B cell (primary cell): Measurements from ENCODE around the gene LONP2. TPM values are rescaled to one million over a fixed set of nuclear protein-coding genes. Genes with fewer than 3 reads are reported as not detected.

ENCODE experiments used
- ATAC-seq: fragments of 200-7000 bp; cut with Tn5 transposase; one replicate; pipeline ENCODE4 v1.10.0; 2021; ENCODE audit warnings: low read depth, mild to moderate bottlenecking, moderate number of reproducible peaks, moderate library complexity
- CTCF ChIA-PET: fragments of 350-600 bp; sonication (Branson Sonifier 250); formaldehyde crosslinking; loops from one replicate; lab custom pipeline; 2021; ENCODE audit warnings: antibody characterized with exemption, inconsistent platforms; lab: Charles Lee
- POLR2A ChIA-PET: fragments of 350-600 bp; sonication (Branson Sonifier 250); formaldehyde crosslinking; loops from one replicate; lab custom pipeline; 2021; ENCODE audit warnings: antibody characterized with exemption; lab: Charles Lee
- DNase-seq: peaks from one replicate; pipeline ENCODE4 v3.0.0; 2013
- H2AFZ ChIP-seq: 2 replicates; pipeline ENCODE4 v1.6.1; 2012; ENCODE audit warnings: mild to moderate bottlenecking, low read depth, low read length; ENCODE audit not compliant: insufficient read depth, poor library complexity, severe bottlenecking
- H3K27ac ChIP-seq, 2 donors: 1 replicate in 1 of 2; 2 replicates in 1 of 2; pipeline ENCODE4 v1.5.1; 2012 to 2013; ENCODE audit warnings: low read length in 2 of 2, mild to moderate bottlenecking in 2 of 2, moderate library complexity in 1 of 2
- H3K27me3 ChIP-seq, 4 experiments: fragments of 200-600 bp in 1 of 4; sonication (generic) in 1 of 4; replicated peaks in 1 of 4; 1 replicate in 2 of 4; 2 replicates in 2 of 4; pipeline versions ENCODE4 v1.6.1 to v1.7.0; 2013 to 2016; ENCODE audit warnings: low read length in 3 of 4, mild to moderate bottlenecking in 2 of 4, mixed read lengths in 1 of 4, moderate library complexity in 1 of 4; ENCODE audit not compliant: insufficient read depth in 4 of 4, control insufficient read depth in 3 of 4; ENCODE audit errors: control extremely low read depth in 1 of 4
- H3K36me3 ChIP-seq, 2 experiments: replicated peaks in 1 of 2; 1 replicate in 1 of 2; 2 replicates in 1 of 2; pipeline versions ENCODE4 v1.6.1 to v1.7.1; 2013; ENCODE audit warnings: low read length in 1 of 2; ENCODE audit not compliant: insufficient read depth in 2 of 2, control insufficient read depth in 1 of 2; ENCODE audit errors: control extremely low read depth in 1 of 2, extremely low read depth in 1 of 2
- H3K4me1 ChIP-seq, 2 donors: fragments of 200-600 bp in 1 of 2; sonication (generic) in 1 of 2; 1 replicate in 1 of 2; 2 replicates in 1 of 2; pipeline versions ENCODE4 v1.5.1 to v1.6.1; 2013 to 2017; ENCODE audit warnings: low read length in 2 of 2; ENCODE audit not compliant: control insufficient read depth in 2 of 2, insufficient read depth in 2 of 2
- H3K4me2 ChIP-seq: replicated peaks from 2 replicates; pipeline ENCODE3; 2012; ENCODE audit warnings: mild to moderate bottlenecking, low read depth, low read length; ENCODE audit not compliant: poor library complexity, severe bottlenecking
- H3K4me3 ChIP-seq, 5 experiments: fragments of 200-600 bp in 1 of 5; sonication (generic) in 1 of 5; 1 replicate in 3 of 5; 2 replicates in 2 of 5; pipeline versions ENCODE4 v1.5.1 to v1.7.0; 2011 to 2016; ENCODE audit warnings: low read length in 4 of 5, mild to moderate bottlenecking in 4 of 5, low read depth in 2 of 5, control low read depth in 1 of 5, moderate library complexity in 1 of 5; ENCODE audit not compliant: insufficient read depth in 1 of 5; ENCODE audit errors: control extremely low read depth in 1 of 5, extremely low read depth in 1 of 5
- H3K79me2 ChIP-seq: fragments of 200-600 bp; sonication (generic); one replicate; pipeline ENCODE4 v1.6.0; 2016; ENCODE audit warnings: low read length; ENCODE audit not compliant: control insufficient read depth, insufficient read depth
- H3K9ac ChIP-seq: fragments of 200-600 bp; sonication (generic); 2 replicates; pipeline ENCODE4 v1.6.1; 2017; ENCODE audit warnings: mild to moderate bottlenecking, low read length, moderate library complexity
- H3K9me3 ChIP-seq, 3 donors: one replicate each; pipeline versions ENCODE4 v1.6.1 to v1.7.1; 2013; ENCODE audit warnings: low read length in 2 of 3; ENCODE audit not compliant: control insufficient read depth in 2 of 3, insufficient read depth in 1 of 3; ENCODE audit errors: control extremely low read depth in 1 of 3
- H4K20me1 ChIP-seq: 2 replicates; pipeline ENCODE4 v1.6.0; 2012; ENCODE audit warnings: mild to moderate bottlenecking, low read length; ENCODE audit not compliant: insufficient read depth, control insufficient read depth, poor library complexity, severe bottlenecking
- H3K27ac Mint-ChIP-seq: one replicate; pipeline ENCODE4 v1.8.0; 2021; ENCODE audit warnings: mixed read lengths
- H3K27me3 Mint-ChIP-seq: one replicate; pipeline ENCODE4 v1.8.0; 2021; ENCODE audit warnings: mixed read lengths
- H3K4me1 Mint-ChIP-seq: one replicate; pipeline ENCODE4 v1.8.0; 2021; ENCODE audit warnings: mixed read lengths
- H3K4me3 Mint-ChIP-seq: one replicate; pipeline ENCODE4 v1.8.0; 2021; ENCODE audit warnings: mixed read lengths
- H3K9me3 Mint-ChIP-seq: one replicate; pipeline ENCODE4 v1.8.0; 2022; ENCODE audit warnings: mixed read lengths; ENCODE audit not compliant: insufficient read depth
- EZH2 ChIP-seq: IDR thresholded peaks from 2 replicates; pipeline ENCODE4 v1.6.1; 2012; ENCODE audit warnings: borderline replicate concordance, low read depth, mild to moderate bottlenecking, moderate library complexity, low read length; ENCODE audit not compliant: insufficient read depth, poor library complexity, severe bottlenecking
- WGBS: methylation state at CpG from one replicate; pipeline ENCODE4 v1.1.5; 2013; ENCODE audit warnings: missing lambda C conversion rate; ENCODE audit not compliant: insufficient coverage; 5-methylcytosine and 5-hydroxymethylcytosine counted together
- intact Hi-C: fragments of 100-400 bp; cut with micrococcal nuclease; formaldehyde crosslinking; loops from one replicate; pipeline ENCODE4 v1.10.0; 2022
- polyA plus RNA-seq: library from polyadenylated mRNA; depleted of rRNA; stranded (reverse); fragments of >200 nt; gene quantifications from 2 replicates; pipeline ENCODE4 v1.2.3, GENCODE V29; 2012
- total RNA-seq, 2 donors: library from RNA; stranded (reverse); fragments of 120-200 nt in 1 of 2; gene quantifications; 1 replicate in 1 of 2; 2 replicates in 1 of 2; pipeline versions ENCODE4 v1.2.3 to v1.2.4, GENCODE V29; 2013 to 2022
- TF ChIP-seq, protein P1 (sequence below): fragments of 200-600 bp; IDR thresholded peaks from one replicate; pipeline ENCODE4 v1.8.0; 2022; ENCODE audit warnings: antibody characterized with exemption, mild to moderate bottlenecking

LONP2 gene
- total and polyA plus RNA-seq, 2 donors (not counting 1 experiment from before 2014, with no cell fraction given), result 39.3 to 84.2 TPM

DNA sequence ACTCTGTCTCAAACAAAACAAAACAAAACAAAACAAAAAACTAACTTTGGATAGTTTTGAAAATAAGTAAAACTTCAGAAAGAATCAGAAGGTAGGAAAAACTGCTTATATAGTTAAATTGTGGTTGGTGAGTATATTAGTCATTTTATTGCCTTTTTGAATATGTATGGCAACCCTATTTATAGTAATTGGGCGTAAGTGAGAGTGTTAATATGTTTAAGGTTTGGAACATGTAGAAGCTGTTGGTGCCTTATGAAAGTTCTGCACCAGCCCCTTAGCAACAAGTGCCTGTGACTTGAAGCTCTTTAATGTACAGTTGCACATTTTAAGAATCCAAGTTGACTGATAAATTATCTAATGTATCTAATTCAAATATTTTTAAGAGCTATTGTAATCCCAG lies 50.6 kb downstream of the LONP2 start:
- Histone ChIP-seq H3K9me3 (no peaks in the 10 kb centered on the region), H3K9ac (no peak overlapping the region), H3K79me2 (peaks cover 3% of the 10 kb centered on the region), H3K4me2 (no peak overlapping the region), H3K4me1 (no peaks in the 10 kb centered on the region), H3K27me3 (no peaks in the 10 kb centered on the region), H3K4me3 (no peak overlapping the region), H3K36me3 (peaks cover 2 to 49% of the 10 kb centered on the region in 2 experiments), H2AFZ (no peak overlapping the region), H4K20me1 (no peaks in the 10 kb centered on the region), H3K27ac (no peak overlapping the region)
- DNase-seq (no peak), ATAC-seq (no peak)
- Mint-ChIP-seq H3K4me3 (no peak overlapping the region), H3K27me3 (no peaks in the 10 kb centered on the region), H3K4me1 (no peaks in the 10 kb centered on the region), H3K27ac (no peak overlapping the region), H3K9me3 (no peaks in the 10 kb centered on the region)
- ChIA-PET CTCF (no interaction called here), POLR2A (no interaction called here)
- intact Hi-C loops, result no loop called here
- TF ChIP-seq, protein P1, sequence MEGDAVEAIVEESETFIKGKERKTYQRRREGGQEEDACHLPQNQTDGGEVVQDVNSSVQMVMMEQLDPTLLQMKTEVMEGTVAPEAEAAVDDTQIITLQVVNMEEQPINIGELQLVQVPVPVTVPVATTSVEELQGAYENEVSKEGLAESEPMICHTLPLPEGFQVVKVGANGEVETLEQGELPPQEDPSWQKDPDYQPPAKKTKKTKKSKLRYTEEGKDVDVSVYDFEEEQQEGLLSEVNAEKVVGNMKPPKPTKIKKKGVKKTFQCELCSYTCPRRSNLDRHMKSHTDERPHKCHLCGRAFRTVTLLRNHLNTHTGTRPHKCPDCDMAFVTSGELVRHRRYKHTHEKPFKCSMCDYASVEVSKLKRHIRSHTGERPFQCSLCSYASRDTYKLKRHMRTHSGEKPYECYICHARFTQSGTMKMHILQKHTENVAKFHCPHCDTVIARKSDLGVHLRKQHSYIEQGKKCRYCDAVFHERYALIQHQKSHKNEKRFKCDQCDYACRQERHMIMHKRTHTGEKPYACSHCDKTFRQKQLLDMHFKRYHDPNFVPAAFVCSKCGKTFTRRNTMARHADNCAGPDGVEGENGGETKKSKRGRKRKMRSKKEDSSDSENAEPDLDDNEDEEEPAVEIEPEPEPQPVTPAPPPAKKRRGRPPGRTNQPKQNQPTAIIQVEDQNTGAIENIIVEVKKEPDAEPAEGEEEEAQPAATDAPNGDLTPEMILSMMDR, result no peak
- TF ChIP-seq EZH2, result no peak
- no CpG with 5 or more reads among the region's 1 CpG for WGBS

DNA sequence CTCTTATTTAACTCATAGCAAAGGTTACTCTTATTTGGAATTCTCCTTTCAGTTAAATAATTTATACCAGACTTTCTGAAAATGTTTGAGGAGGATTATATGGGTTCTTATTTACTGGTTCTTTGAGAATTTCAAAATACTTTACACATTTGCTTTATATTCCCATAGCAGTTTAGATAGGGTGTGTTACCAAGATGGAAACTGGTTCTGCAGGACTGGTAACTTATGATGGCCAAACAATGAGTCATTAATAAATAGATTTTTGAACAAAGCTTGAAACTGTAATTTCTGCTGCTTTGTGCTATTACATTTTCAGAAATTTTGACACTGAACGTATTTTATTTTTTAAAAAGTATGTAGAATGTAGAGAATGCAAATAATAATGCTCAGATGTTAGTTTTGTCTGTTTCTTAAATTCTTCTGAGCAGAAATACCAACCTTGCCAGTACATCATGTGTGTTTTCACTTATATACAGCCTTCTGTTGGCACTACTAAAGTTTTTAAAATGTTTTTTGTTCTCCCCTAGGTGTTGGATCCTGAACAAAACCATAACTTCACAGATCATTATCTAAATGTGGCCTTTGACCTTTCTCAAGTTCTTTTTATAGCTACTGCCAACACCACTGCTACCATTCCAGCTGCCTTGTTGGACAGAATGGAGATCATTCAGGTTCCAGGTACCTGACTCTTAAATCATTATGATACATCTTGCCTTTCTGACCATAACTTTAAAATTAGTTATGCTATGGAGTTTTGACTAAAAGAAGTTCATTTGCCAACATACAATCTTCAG lies 51.6 kb downstream of the LONP2 start:
- Mint-ChIP-seq H3K9me3 (no peaks in the 10 kb centered on the region), H3K27me3 (no peaks in the 10 kb centered on the region), H3K27ac (no peak overlapping the region), H3K4me3 (no peak overlapping the region), H3K4me1 (no peaks in the 10 kb centered on the region)
- H3K27ac ChIP-seq, result no peak overlapping the region
- CTCF ChIA-PET, result no interaction called here
- TF ChIP-seq, protein P1, result no peak
- no peak for TF ChIP-seq EZH2
- ATAC-seq, result no peak
- H3K9me3 ChIP-seq, result no peaks in the 10 kb centered on the region
- no CpG with 5 or more reads among the region's 1 CpG for WGBS
- POLR2A ChIA-PET, result no interaction called here
- H4K20me1 ChIP-seq, result no peaks in the 10 kb centered on the region
- H3K4me1 ChIP-seq, result no peaks in the 10 kb centered on the region
- H3K79me2 ChIP-seq, result peaks cover 3% of the 10 kb centered on the region
- intact Hi-C loops, result no loop called here
- H3K4me2 ChIP-seq, result no peak overlapping the region
- H3K36me3 ChIP-seq, result peaks cover 4 to 50% of the 10 kb centered on the region in 2 experiments
- DNase-seq, result no peak
- no peaks in the 10 kb centered on the region for H3K27me3 ChIP-seq
- H3K4me3 ChIP-seq, result no peak overlapping the region
- H2AFZ ChIP-seq, result no peak overlapping the region
- no peak overlapping the region for H3K9ac ChIP-seq
